Spinal cord (tissue), 10 donors: ENCODE results near the gene RAB3GAP2. TPM values are rescaled to one million over a fixed set of nuclear protein-coding genes. Genes with fewer than 3 reads are reported as not detected.
"Not testable (repeated sequence)": the region's sequence is repeated elsewhere in the genome, so short reads cannot be mapped to it uniquely, and the experiment has no call there.

Source experiments
- DNase-seq, 6 donors: peaks; one replicate each; pipeline versions ENCODE4 v3.0.0 to v3.0.0-alpha.2; 2013 to 2015; ENCODE audit warnings: low spot score in 6 of 6, low read depth in 4 of 6
- H3K27ac ChIP-seq: one replicate; pipeline ENCODE4 v1.5.1; 2013; ENCODE audit warnings: low read depth, low read length, control low read depth
- H3K27me3 ChIP-seq: one replicate; pipeline ENCODE4 v1.6.1; 2013; ENCODE audit warnings: low read length; ENCODE audit not compliant: control insufficient read depth, insufficient read depth
- H3K36me3 ChIP-seq: one replicate; pipeline ENCODE4 v1.6.1; 2013; ENCODE audit warnings: low read length; ENCODE audit not compliant: control insufficient read depth, insufficient read depth
- H3K4me1 ChIP-seq: one replicate; pipeline ENCODE4 v1.6.1; 2013; ENCODE audit warnings: low read length; ENCODE audit not compliant: control insufficient read depth, insufficient read depth
- H3K4me3 ChIP-seq: one replicate; pipeline ENCODE4 v1.5.1; 2013; ENCODE audit warnings: low read depth, low read length, control low read depth
- H3K9me3 ChIP-seq: one replicate; pipeline ENCODE4 v1.6.1; 2013; ENCODE audit warnings: low read length; ENCODE audit not compliant: control insufficient read depth, insufficient read depth
- WGBS: methylation state at CpG from one replicate; pipeline ENCODE4 v1.1.5; 2013; ENCODE audit warnings: missing lambda C conversion rate; ENCODE audit not compliant: insufficient coverage; 5-methylcytosine and 5-hydroxymethylcytosine counted together
- polyA plus RNA-seq, 2 donors: library from polyadenylated mRNA; unstranded; fragments of 120-200 nt; gene quantifications; one replicate each; pipeline ENCODE4 v1.2.1, GENCODE V29; 2013; ENCODE audit not compliant: insufficient read length in 2 of 2
- small RNA-seq: library from RNA; depleted of rRNA; stranded (forward); fragments of <200 nt; gene quantifications from one replicate; pipeline ENCODE3, GENCODE V24; 2014; ENCODE audit warnings: low replicate concordance
- total RNA-seq, 2 donors: library from RNA; depleted of rRNA in 1 of 2; stranded (reverse); fragments of 120-200 nt in 1 of 2; fragments of >200 nt in 1 of 2; gene quantifications; one replicate each; pipeline versions ENCODE4 v1.2.3 to v1.2.4, GENCODE V29; 2013 to 2014
- donor health status: healthy.

RAB3GAP2 gene
- total and polyA plus RNA-seq, 4 donors, result 23.2 to 45.3 (median 29.4) TPM

- no peak overlapping the region for H3K4me3 ChIP-seq
- H3K9me3 ChIP-seq, result no peaks in the 10 kb centered on the region
- H3K27me3 ChIP-seq, result no peaks in the 10 kb centered on the region
- peaks cover 9% of the 10 kb centered on the region for H3K36me3 ChIP-seq
- WGBS, result 88% methylated on average over 1 of the region's 8 CpGs
- no peak overlapping the region for H3K27ac ChIP-seq
- no peak for DNase-seq
- no peaks in the 10 kb centered on the region for H3K4me1 ChIP-seq
Observed at GRCh38 chr1:220121791-220122530, 150.3 kb downstream of the RAB3GAP2 start.

DNA sequence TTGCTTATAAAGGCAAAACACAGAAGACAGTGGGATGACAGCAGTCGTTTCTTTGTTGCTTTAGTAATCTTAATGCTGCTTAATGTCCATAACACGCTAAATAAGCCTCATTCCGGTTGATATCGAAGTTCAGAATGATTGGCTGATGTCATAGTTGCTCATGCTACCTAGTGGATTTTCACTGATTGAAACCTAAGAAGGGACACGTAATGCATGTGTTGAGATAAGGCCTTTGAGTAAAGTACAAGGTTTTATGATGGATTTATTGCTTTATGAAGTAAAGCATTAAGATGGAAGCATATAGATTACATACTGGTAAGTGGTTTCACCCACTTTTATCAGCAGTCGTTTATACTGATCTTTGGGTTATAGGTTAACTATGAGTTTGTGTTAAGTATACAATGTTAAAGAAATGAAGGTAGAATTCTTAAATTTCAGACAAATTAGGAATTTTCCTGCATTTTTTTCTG is 153.2 kb downstream of the RAB3GAP2 start:
- DNase-seq, result no peak
- Histone ChIP-seq H3K4me1 (no peaks in the 10 kb centered on the region), H3K27ac (no peak overlapping the region), H3K36me3 (peaks cover 13% of the 10 kb centered on the region), H3K27me3 (no peaks in the 10 kb centered on the region), H3K9me3 (no peaks in the 10 kb centered on the region), H3K4me3 (no peak overlapping the region)
- WGBS, result 100% methylated on average over 2 of the region's 6 CpGs

- Histone ChIP-seq H3K27me3 (no peaks in the 10 kb centered on the region), H3K27ac (no peak overlapping the region), H3K4me1 (no peaks in the 10 kb centered on the region), H3K4me3 (no peak overlapping the region), H3K9me3 (no peaks in the 10 kb centered on the region), H3K36me3 (peaks cover 32% of the 10 kb centered on the region)
- 83% methylated on average over 2 of the region's 5 CpGs for WGBS
- DNase-seq, result peak in 2 of 6 donors; percentile 24 to 28
Observed at GRCh38 chr1:220113136-220113695, 159.0 kb downstream of the RAB3GAP2 start.

DNA sequence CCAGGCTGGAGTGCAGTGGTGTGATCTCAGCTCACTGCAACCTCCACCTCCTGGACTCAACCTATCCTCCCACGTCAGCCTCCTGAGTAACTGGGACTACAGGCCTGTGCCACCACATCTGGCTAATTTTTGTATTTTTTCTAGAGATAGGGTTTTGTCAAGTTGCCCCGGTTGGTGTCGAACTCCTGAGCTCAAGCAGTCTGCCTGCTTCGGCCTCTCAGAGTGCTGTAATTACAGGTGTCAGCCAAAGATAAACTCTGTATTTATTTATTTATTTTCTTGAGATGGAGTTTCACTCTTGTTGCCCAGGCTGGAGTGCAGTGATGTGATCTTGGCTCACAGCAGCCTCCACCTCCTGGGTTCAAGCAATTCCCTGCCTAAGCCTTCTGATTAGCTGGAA is 159.7 kb downstream of the RAB3GAP2 start:
- not testable (repeated sequence) for H3K27me3 ChIP-seq, DNase-seq, H3K27ac ChIP-seq, H3K4me1 ChIP-seq, H3K4me3 ChIP-seq, H3K9me3 ChIP-seq
- H3K36me3 ChIP-seq, result peaks cover 34% of the 10 kb centered on the region
- 100% methylated on average over 1 of the region's 4 CpGs for WGBS

- 98% methylated on average over 6 of the region's 6 CpGs for WGBS
- not testable (repeated sequence) for H3K4me1 ChIP-seq, H3K27me3 ChIP-seq, H3K9me3 ChIP-seq, DNase-seq, H3K27ac ChIP-seq, H3K4me3 ChIP-seq
- peaks cover 26% of the 10 kb centered on the region for H3K36me3 ChIP-seq
Observed at GRCh38 chr1:220110473-220110872, 161.8 kb downstream of the RAB3GAP2 start.

GRCh38 chr1:220099826-220100225 is 172.4 kb downstream of the RAB3GAP2 start:
- peaks cover 4% of the 10 kb centered on the region for H3K4me1 ChIP-seq
- DNase-seq, result no peak
- H3K27ac ChIP-seq, result no peak overlapping the region
- no peaks in the 10 kb centered on the region for H3K9me3 ChIP-seq
- no peaks in the 10 kb centered on the region for H3K27me3 ChIP-seq
- H3K4me3 ChIP-seq, result no peak overlapping the region
- H3K36me3 ChIP-seq, result peaks cover 41% of the 10 kb centered on the region

Small RNA genes lying within 50 kb of the gene (small RNA-seq; reads per million reads assigned to genes)
- gene MIR194-1 (0.43 reads per million, percentile 49 among the genes with 10 or more reads in this experiment), gene MIR215 (3.8 reads per million, percentile 94 among the genes with 10 or more reads in this experiment), gene MIR664A (not detected), gene SNORA36B (0.18 reads per million)

Other genes with a start within 250 kb of the RAB3GAP2 start
- gene EPRS1, start 225.9 kb downstream of the RAB3GAP2 start, total RNA-seq, result 100 to 1,000 TPM in 1 of 2 donors, 10 to 100 TPM in 1; 85.1 to 159 TPM
- 100 to 1,000 TPM in 1 of 2 donors, 10 to 100 TPM in 1; 98.2 to 118 TPM for gene EPRS1, start 225.9 kb downstream of the RAB3GAP2 start, polyA plus RNA-seq
- gene BPNT1, start 182.7 kb downstream of the RAB3GAP2 start, total RNA-seq, result 10 to 100 TPM; 22.6 to 23.3 TPM
- 10 to 100 TPM; 34.3 to 36.3 TPM for gene BPNT1, start 182.7 kb downstream of the RAB3GAP2 start, polyA plus RNA-seq
- gene IARS2, start 178.3 kb downstream of the RAB3GAP2 start, total RNA-seq, result 10 to 100 TPM; 65.6 to 77.3 TPM
- gene IARS2, start 178.3 kb downstream of the RAB3GAP2 start, polyA plus RNA-seq, result 10 to 100 TPM; 51.9 to 53.3 TPM